NOMO-1 treated with dmso at 0.1 percent for 144 hours (cell line): Measurements from ENCODE around the gene ATXN2.
A peak's percentile ranks its signal among the peaks of the same experiment; 100 is the strongest.
"Not testable (repeated sequence)": the region's sequence is repeated elsewhere in the genome, so short reads cannot be mapped to it uniquely, and the experiment has no call there.

Source experiments
- DNase-seq: peaks from one replicate; lab custom pipeline; 2025; ENCODE audit not compliant: unreplicated experiment; lab: John Stamatoyannopoulos, UW

The ATXN2 gene

GRCh38 chr12:111405859-111406473 is 193.1 kb downstream of the ATXN2 start, which contains the start of gene SH2B3:
Gene SH2B3, plus strand, starts transcription at chr12:111405923. Its CDS starts 12,223 bp downstream, at chr12:111418146.
- no peak for DNase-seq

- peak; percentile 96 for DNase-seq
Observed at GRCh38 chr12:111405149-111405858, 193.8 kb downstream of the ATXN2 start.

- DNase-seq, result no peak
Observed at GRCh38 chr12:111404362-111405148, 194.6 kb downstream of the ATXN2 start.

DNA sequence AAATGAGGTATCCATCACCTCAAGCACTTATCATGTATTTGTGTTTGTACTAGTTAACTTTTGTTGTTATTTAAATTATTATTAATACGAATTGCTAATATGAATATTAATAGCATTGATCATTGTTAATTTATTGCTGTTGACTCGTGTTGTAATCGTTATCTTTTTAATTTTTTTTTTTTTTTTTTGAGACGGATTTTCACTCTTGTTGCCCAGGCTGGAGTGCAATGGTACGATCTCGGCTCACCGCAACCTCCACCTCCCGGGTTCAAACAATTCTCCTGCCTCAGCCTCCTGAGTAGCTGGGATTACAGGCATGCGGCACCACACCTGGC is 196.7 kb downstream of the ATXN2 start:
- not testable (repeated sequence) for DNase-seq
